IMR-90 (cell line): ENCODE results near the gene TGFBR1. TPM values are rescaled to one million over a fixed set of nuclear protein-coding genes. Genes with fewer than 3 reads are reported as not detected.

Source experiments
- ATAC-seq: fragments of 200-7000 bp; cut with Tn5 transposase; 2 replicates; pipeline ENCODE4 v1.9.1; 2020; ENCODE audit warnings: low read depth, mild to moderate bottlenecking, moderate library complexity
- BruUV-seq: library from RNA; stranded (reverse); fragments of 400-500 nt; replicated peaks from 2 replicates; lab custom pipeline; 2021; lab: Mats Ljungman, UMichigan
- CTCF ChIA-PET: fragments of 300-600 bp; formaldehyde crosslinking; extraction: SDS; loops from one replicate; lab custom pipeline; 2021; ENCODE audit warnings: antibody characterized with exemption; lab: Yijun Ruan, JAX
- POLR2A ChIA-PET: fragments of 300-600 bp; sonication (Branson Sonifier 250); formaldehyde crosslinking; loops from one replicate; lab custom pipeline; 2022; ENCODE audit warnings: antibody characterized with exemption; ENCODE audit not compliant: unreplicated experiment; lab: Charles Lee
- DNase-seq: peaks from one replicate; pipeline ENCODE4 v3.0.0; 2013
- H2AFZ ChIP-seq: replicated peaks from 2 replicates; pipeline ENCODE3; 2013; ENCODE audit warnings: low read length, mild to moderate bottlenecking; ENCODE audit not compliant: poor library complexity
- H2AK5ac ChIP-seq: 2 replicates; pipeline ENCODE4 v1.6.1; 2013; ENCODE audit warnings: low read depth, low read length, inconsistent platforms
- H2AK9ac ChIP-seq: replicated peaks from 2 replicates; pipeline ENCODE3; 2013; ENCODE audit warnings: mild to moderate bottlenecking, low read depth, low read length, moderate library complexity; ENCODE audit not compliant: poor library complexity
- H2BK120ac ChIP-seq: 2 replicates; pipeline ENCODE4 v1.6.1; 2013; ENCODE audit warnings: low read depth, low read length, inconsistent platforms
- H2BK15ac ChIP-seq: 3 replicates; pipeline ENCODE4 v1.6.1; 2013; ENCODE audit warnings: low read depth, low read length, inconsistent platforms
- H2BK20ac ChIP-seq: 2 replicates; pipeline ENCODE4 v1.6.1; 2013; ENCODE audit warnings: low read depth, mild to moderate bottlenecking, inconsistent platforms, low read length, moderate library complexity
- H2BK5ac ChIP-seq: 2 replicates; pipeline ENCODE4 v1.6.1; 2013; ENCODE audit warnings: mild to moderate bottlenecking, low read depth, low read length, inconsistent platforms; ENCODE audit not compliant: poor library complexity, severe bottlenecking
- H3K14ac ChIP-seq: replicated peaks from 2 replicates; pipeline ENCODE4 v1.6.1; 2013; ENCODE audit warnings: low read depth, low read length, inconsistent platforms
- H3K18ac ChIP-seq: 2 replicates; pipeline ENCODE4 v1.6.1; 2013; ENCODE audit warnings: low read depth, low read length, control low read depth
- H3K23ac ChIP-seq: 2 replicates; pipeline ENCODE4 v1.6.1; 2013; ENCODE audit warnings: low read depth, low read length, inconsistent platforms
- H3K27ac ChIP-seq: 2 replicates; pipeline ENCODE4 v1.5.1; 2013; ENCODE audit warnings: mild to moderate bottlenecking, control low read depth, low read length; ENCODE audit not compliant: insufficient read depth
- H3K27me3 ChIP-seq: 2 replicates; pipeline ENCODE4 v1.6.1; 2013; ENCODE audit warnings: low read length; ENCODE audit not compliant: control insufficient read depth, insufficient read depth
- H3K36me3 ChIP-seq: 2 replicates; pipeline ENCODE4 v1.6.1; 2013; ENCODE audit warnings: low read length, mixed read lengths; ENCODE audit not compliant: control insufficient read depth, insufficient read depth
- H3K4ac ChIP-seq: 2 replicates; pipeline ENCODE4 v1.6.1; 2013; ENCODE audit warnings: low read depth, low read length, inconsistent platforms
- H3K4me1 ChIP-seq: 2 replicates; pipeline ENCODE4 v1.6.1; 2013; ENCODE audit warnings: low read length, mixed read lengths; ENCODE audit not compliant: control insufficient read depth, insufficient read depth
- H3K4me2 ChIP-seq: 2 replicates; pipeline ENCODE4 v1.6.1; 2013; ENCODE audit warnings: low read depth, mild to moderate bottlenecking, control low read depth, low read length, moderate library complexity
- H3K4me3 ChIP-seq: 2 replicates; pipeline ENCODE4 v1.5.1; 2013; ENCODE audit warnings: low read depth, mild to moderate bottlenecking, control low read depth, low read length, moderate library complexity; ENCODE audit not compliant: insufficient read depth
- H3K56ac ChIP-seq: 2 replicates; pipeline ENCODE4 v1.6.1; 2013; ENCODE audit warnings: low read length, inconsistent platforms; ENCODE audit not compliant: insufficient read depth; ENCODE audit errors: extremely low read depth
- H3K79me1 ChIP-seq, 2 experiments: 2 replicates each; pipeline ENCODE4 v1.6.1; 2013; ENCODE audit warnings: low read length in 2 of 2, inconsistent platforms in 1 of 2, low read depth in 1 of 2
- H3K9ac ChIP-seq: 2 replicates; pipeline ENCODE4 v1.6.1; 2013; ENCODE audit warnings: low read depth, low read length, control low read depth
- H3K9me1 ChIP-seq: 2 replicates; pipeline ENCODE4 v1.6.1; 2013; ENCODE audit warnings: low read length, inconsistent platforms; ENCODE audit not compliant: insufficient read depth
- H3K9me3 ChIP-seq: 2 replicates; pipeline ENCODE4 v1.6.1; 2013; ENCODE audit warnings: low read length; ENCODE audit not compliant: control insufficient read depth, insufficient read depth
- H4K20me1 ChIP-seq: 2 replicates; pipeline ENCODE4 v1.6.1; 2013; ENCODE audit warnings: low read length, inconsistent platforms; ENCODE audit not compliant: insufficient read depth
- H4K5ac ChIP-seq: 2 replicates; pipeline ENCODE4 v1.6.1; 2013; ENCODE audit warnings: mild to moderate bottlenecking, low read depth, low read length, control low read depth
- H4K8ac ChIP-seq, 2 experiments: 2 replicates each; pipeline ENCODE4 v1.6.1; 2013; ENCODE audit warnings: low read depth in 2 of 2, low read length in 2 of 2, control low read depth in 1 of 2, inconsistent platforms in 1 of 2
- H4K91ac ChIP-seq: 2 replicates; pipeline ENCODE4 v1.6.1; 2013; ENCODE audit warnings: low read depth, low read length, inconsistent platforms; ENCODE audit not compliant: insufficient read depth
- FOS ChIP-seq: fragments of 150-350 bp; IDR thresholded peaks from 2 replicates; pipeline ENCODE4 v1.6.1; 2016; ENCODE audit warnings: low read depth, low read length
- MAZ ChIP-seq: IDR thresholded peaks from 2 replicates; pipeline ENCODE4 v1.6.1; 2012; ENCODE audit warnings: low read depth, mild to moderate bottlenecking, low read length, improper control_type of control experiment, moderate library complexity, borderline replicate concordance
- MXI1 ChIP-seq: IDR thresholded peaks from 2 replicates; pipeline ENCODE4 v1.6.1; 2012; ENCODE audit warnings: low read depth, mild to moderate bottlenecking, low read length, moderate library complexity, borderline replicate concordance
- NFE2L2 ChIP-seq: fragments of 150-350 bp; IDR thresholded peaks from 2 replicates; pipeline ENCODE4 v1.6.1; 2016; ENCODE audit warnings: low read depth, mild to moderate bottlenecking, low read length
- POLR2A ChIP-seq: IDR thresholded peaks from 2 replicates; pipeline ENCODE4 v1.6.1; 2012; ENCODE audit warnings: mild to moderate bottlenecking, low read depth, low read length
- RAD21 ChIP-seq: IDR thresholded peaks from 2 replicates; pipeline ENCODE4 v1.6.1; 2012; ENCODE audit warnings: low read length, improper control_type of control experiment
- USF2 ChIP-seq: fragments of 150-350 bp; IDR thresholded peaks from 2 replicates; pipeline ENCODE4 v1.6.1; 2017; ENCODE audit warnings: mild to moderate bottlenecking, antibody characterized with exemption, low read length, low read depth
- WGBS, 2 experiments: methylation state at CpG; one replicate each; pipeline versions ENCODE4 v1.1.5 to v1.1.7; 2013; ENCODE audit warnings: missing lambda C conversion rate in 2 of 2; ENCODE audit not compliant: insufficient read length in 1 of 2; ENCODE audit errors: extremely low coverage in 2 of 2; 5-methylcytosine and 5-hydroxymethylcytosine counted together
- dilution Hi-C: fragments of 300-500 bp; cut with HindIII; formaldehyde crosslinking; loops from one replicate; pipeline ENCODE4 v1.14.3; 2018; ENCODE audit warnings: low sequenced_read_pairs; ENCODE audit not compliant: unreplicated experiment
- in situ Hi-C: fragments of 300-500 bp; cut with MboI; formaldehyde crosslinking; loops from 3 replicates; pipeline ENCODE4 v1.14.3; 2019; ENCODE audit warnings: low sequenced_read_pairs, inconsistent platforms, mixed read lengths
- intact Hi-C: fragments of 100-400 bp; cut with micrococcal nuclease; formaldehyde crosslinking; loops from 2 replicates; pipeline ENCODE4 v1.10.0; 2022
- polyA plus RNA-seq, 3 experiments: library from polyadenylated mRNA; depleted of rRNA; stranded (reverse); fragments of >200 nt; gene quantifications; 2 replicates each; pipeline ENCODE4 v1.2.3, GENCODE V29; 2012; ENCODE audit warnings: low replicate concordance in 1 of 3
- total RNA-seq: library from RNA; depleted of rRNA; stranded (reverse); fragments of >200 nt; gene quantifications from 2 replicates; pipeline ENCODE4 v1.2.3, GENCODE V29; 2012
- TF ChIP-seq, protein P1 (sequence below): fragments of 150-350 bp; IDR thresholded peaks from 2 replicates; pipeline ENCODE4 v1.6.1; 2016; ENCODE audit warnings: low read depth, mild to moderate bottlenecking, low read length, moderate library complexity, borderline replicate concordance

The TGFBR1 gene
- total and polyA plus RNA-seq, 2 of the 4 experiments (the other 2 are of a cell fraction), result 15.1 to 75.3 TPM

DNA sequence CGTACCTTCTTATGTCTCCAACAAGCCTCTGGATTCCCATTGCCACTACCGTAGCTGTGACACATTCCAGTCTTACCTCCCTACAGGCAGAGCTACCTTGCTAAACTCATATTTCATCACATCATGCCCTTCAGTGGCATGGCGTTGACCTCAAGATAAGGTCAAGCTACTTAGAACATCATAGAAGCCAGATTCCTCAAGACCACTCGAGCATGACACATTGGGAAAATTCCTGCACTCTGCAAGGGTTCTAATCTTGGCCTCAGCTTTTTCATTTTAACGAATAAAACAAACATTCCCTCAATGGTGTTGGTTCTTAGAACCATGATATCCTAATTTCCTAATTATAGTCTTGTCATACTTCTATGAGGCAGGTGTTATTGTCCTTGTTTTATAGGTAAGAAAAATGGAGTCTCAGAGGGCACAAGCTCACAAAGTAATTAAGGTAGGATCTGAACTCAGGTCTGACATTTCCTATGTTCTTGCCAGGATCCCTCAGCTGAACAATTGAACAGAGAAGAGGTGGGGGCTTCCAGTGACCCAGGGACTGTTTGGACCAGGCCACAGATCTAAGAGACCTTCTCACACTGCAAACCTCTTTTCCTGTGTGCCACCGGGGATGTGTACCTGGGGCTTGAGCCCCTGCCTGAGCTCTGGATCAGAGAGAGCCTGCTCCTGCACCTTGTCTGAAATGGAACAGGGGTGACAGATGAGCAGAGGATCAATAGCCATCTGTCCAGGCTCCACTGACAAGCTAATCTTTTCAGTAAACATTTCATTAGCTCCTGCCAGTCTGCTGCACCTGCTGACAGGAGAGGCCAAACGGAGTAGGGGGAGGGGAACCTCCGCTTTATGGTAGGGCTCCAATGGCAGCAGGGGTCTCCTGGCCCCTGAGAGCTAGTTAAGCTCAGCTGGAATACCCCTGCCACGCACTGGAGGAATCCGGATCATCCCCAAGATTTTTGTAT is 67.5 kb downstream of the TGFBR1 start:
- ATAC-seq, result no peak
- no peak overlapping the region for H4K91ac ChIP-seq
- no peaks in the 10 kb centered on the region for H3K36me3 ChIP-seq
- no peaks in the 10 kb centered on the region for H3K9me3 ChIP-seq
- no peak for TF ChIP-seq POLR2A
- TF ChIP-seq RAD21, result no peak
- no peak for TF ChIP-seq MXI1
- no peak for TF ChIP-seq FOS
- no peak for TF ChIP-seq MAZ
- TF ChIP-seq NFE2L2, result no peak
- TF ChIP-seq, protein P1, sequence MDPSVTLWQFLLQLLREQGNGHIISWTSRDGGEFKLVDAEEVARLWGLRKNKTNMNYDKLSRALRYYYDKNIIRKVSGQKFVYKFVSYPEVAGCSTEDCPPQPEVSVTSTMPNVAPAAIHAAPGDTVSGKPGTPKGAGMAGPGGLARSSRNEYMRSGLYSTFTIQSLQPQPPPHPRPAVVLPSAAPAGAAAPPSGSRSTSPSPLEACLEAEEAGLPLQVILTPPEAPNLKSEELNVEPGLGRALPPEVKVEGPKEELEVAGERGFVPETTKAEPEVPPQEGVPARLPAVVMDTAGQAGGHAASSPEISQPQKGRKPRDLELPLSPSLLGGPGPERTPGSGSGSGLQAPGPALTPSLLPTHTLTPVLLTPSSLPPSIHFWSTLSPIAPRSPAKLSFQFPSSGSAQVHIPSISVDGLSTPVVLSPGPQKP, result no peak
- no peak for TF ChIP-seq USF2
- no peak overlapping the region for H3K14ac ChIP-seq
- intact Hi-C loops, result no loop called here
- WGBS, 2 experiments, result 86% methylated on average over 3 of the region's 10 CpGs; no CpG with 5 or more reads in 1 of the 2 experiments
- H2AFZ ChIP-seq, result no peak overlapping the region
- H2BK15ac ChIP-seq, result no peak overlapping the region
- H2BK5ac ChIP-seq, result no peak overlapping the region
- no peak overlapping the region for H3K4ac ChIP-seq
- H4K20me1 ChIP-seq, result no peaks in the 10 kb centered on the region
- no peak overlapping the region for H3K9ac ChIP-seq
- dilution Hi-C loops, result no loop called here
- H3K23ac ChIP-seq, result no peak overlapping the region
- H3K79me1 ChIP-seq, result no peaks in the 10 kb centered on the region
- DNase-seq, result no peak
- H4K5ac ChIP-seq, result no peak overlapping the region
- POLR2A ChIA-PET, result no interaction called here
- no peak overlapping the region for H2BK120ac ChIP-seq
- no peak overlapping the region; the same call in 1 of the 2 replicates for H3K4me2 ChIP-seq
- H3K56ac ChIP-seq, result no peak overlapping the region
- no TSS peak for BruUV-seq
- in situ Hi-C loops, result no loop called here
- H2AK9ac ChIP-seq, result no peak overlapping the region
- no peak overlapping the region for H4K8ac ChIP-seq
- H3K4me1 ChIP-seq, result peaks cover 10% of the 10 kb centered on the region
- no peaks in the 10 kb centered on the region for H3K9me1 ChIP-seq
- H3K27me3 ChIP-seq, result peaks cover 23% of the 10 kb centered on the region
- H3K27ac ChIP-seq, result no peak overlapping the region
- peak overlapping the region; percentile 24; the same call in 1 of the 2 replicates for H3K18ac ChIP-seq
- H2AK5ac ChIP-seq, result no peak overlapping the region
- CTCF ChIA-PET, result interaction anchor here (0.8 to 1.2 kb wide), 4 partner anchors 9 to 1050 kb away, joined by 3 to 4 read pairs (median 3); no protein-coding TSS in a partner anchor
- H2BK20ac ChIP-seq, result no peak overlapping the region
- no peak overlapping the region for H3K4me3 ChIP-seq
